ENCODE results near the gene HSPB2. TPM values are rescaled to one million over a fixed set of nuclear protein-coding genes. Genes with fewer than 3 reads are reported as not detected.
A peak's percentile ranks its signal among the peaks of the same experiment; 100 is the strongest.

The HSPB2 gene
- total RNA-seq, 2 experiments from 2014 or later, result not detected

DNA sequence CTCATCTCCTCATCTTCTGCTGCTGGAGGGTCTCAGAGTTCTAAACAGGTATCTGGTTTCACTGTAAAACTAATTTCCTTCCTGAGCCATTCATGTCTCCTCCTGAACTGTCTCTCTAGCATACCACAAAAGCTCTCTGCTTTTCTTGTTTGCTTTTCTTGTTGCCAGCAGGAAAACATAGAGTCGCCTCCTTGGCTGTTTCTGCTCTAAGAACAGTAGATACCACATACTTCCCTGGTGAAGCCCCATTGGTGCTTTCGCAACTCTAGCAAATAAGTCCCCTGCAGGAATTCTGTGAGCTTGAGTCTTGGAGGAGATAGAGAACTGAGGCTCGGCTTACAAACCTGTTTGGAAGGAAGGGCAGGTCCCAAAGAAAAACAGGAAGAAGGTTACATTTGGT is 31.6 kb downstream of the HSPB2 start:
- DNase-seq, result no peak
- Mint-ChIP-seq H3K36me3 (ENCODE audit: low read depth) (peaks cover 1% of the 10 kb centered on the region), H3K4me3 (no peak overlapping the region), H3K9me3 (no peaks in the 10 kb centered on the region), H3K27me3 (ENCODE audit: low read depth) (no peaks in the 10 kb centered on the region), H3K4me1 (ENCODE audit: low read depth) (peaks cover 20% of the 10 kb centered on the region), H3K27ac (peak overlapping the region; percentile 72)
- intact Hi-C loops (cut with micrococcal nuclease), result loop anchor here (1.0 to 2.0 kb wide), 2 partner anchors 12 to 17 kb away; no protein-coding TSS in a partner anchor
- CTCF ChIA-PET, result interaction anchor here (1.5 to 9.2 kb wide), 3 partner anchors 9 to 37 kb away, joined by 5 to 53 read pairs (median 8); no protein-coding TSS in a partner anchor

DNA sequence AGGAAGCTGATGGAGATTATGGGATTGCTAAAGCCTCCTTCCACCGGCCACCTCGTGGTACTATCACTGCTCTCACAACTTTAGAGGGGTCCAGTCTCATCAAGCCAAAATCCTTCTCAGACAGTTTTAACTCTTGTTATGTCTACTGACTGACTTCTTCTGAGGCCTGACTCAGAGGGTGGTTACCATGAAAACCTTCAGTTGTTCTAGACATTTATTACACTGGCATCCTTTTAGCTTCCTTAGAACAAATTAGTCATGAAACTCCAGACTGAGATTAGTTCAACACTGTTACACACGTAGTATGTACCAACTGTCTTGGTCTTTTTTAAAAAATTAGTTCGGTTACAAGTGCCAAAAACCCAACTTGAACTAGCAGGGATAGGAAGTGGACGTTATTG is 32.1 kb downstream of the HSPB2 start:
- H3K4me3 Mint-ChIP-seq, result no peak overlapping the region
- no peaks in the 10 kb centered on the region for H3K9me3 Mint-ChIP-seq
- peak overlapping the region; percentile 82 for H3K27ac Mint-ChIP-seq
- H3K27me3 Mint-ChIP-seq (ENCODE audit: low read depth), result no peaks in the 10 kb centered on the region
- CTCF ChIA-PET, result interaction anchor here (1.5 to 9.2 kb wide), 3 partner anchors 9 to 37 kb away, joined by 5 to 53 read pairs (median 8); no protein-coding TSS in a partner anchor
- H3K36me3 Mint-ChIP-seq (ENCODE audit: low read depth), result peaks cover 1% of the 10 kb centered on the region
- DNase-seq, result no peak
- intact Hi-C loops (cut with micrococcal nuclease), result loop anchor here (1.0 to 2.0 kb wide), 2 partner anchors 12 to 18 kb away; no protein-coding TSS in a partner anchor
- peaks cover 22% of the 10 kb centered on the region for H3K4me1 Mint-ChIP-seq (ENCODE audit: low read depth)

DNA sequence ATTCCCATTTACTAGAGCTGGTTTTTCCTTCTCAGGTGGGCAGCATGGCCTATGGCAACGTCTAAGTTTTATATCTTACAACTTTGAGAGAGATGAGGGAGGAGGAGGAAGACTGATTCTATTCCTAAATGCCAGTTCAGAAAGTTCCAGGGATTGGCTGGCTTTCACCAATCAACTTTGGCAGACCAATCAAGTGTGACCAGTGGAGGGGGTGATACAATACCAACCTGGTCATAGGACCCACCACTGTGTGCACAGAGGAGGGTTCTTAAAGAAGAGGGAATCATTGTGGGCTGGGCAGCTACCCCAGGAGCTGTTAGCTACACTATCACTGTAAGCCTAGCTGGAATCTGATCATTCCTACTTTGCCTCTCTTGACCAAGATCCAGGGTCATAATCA is 32.7 kb downstream of the HSPB2 start:
- Mint-ChIP-seq H3K4me3 (no peak overlapping the region), H3K9me3 (no peaks in the 10 kb centered on the region), H3K4me1 (ENCODE audit: low read depth) (peaks cover 25% of the 10 kb centered on the region), H3K27me3 (ENCODE audit: low read depth) (no peaks in the 10 kb centered on the region), H3K36me3 (ENCODE audit: low read depth) (peaks cover 1% of the 10 kb centered on the region), H3K27ac (peak overlapping the region; percentile 82)
- DNase-seq, result no peak
- CTCF ChIA-PET, result interaction anchor here (0.6 to 9.2 kb wide), 4 partner anchors 14 to 526 kb away, joined by 3 to 53 read pairs (median 6); no protein-coding TSS in a partner anchor
- intact Hi-C loops (cut with micrococcal nuclease), result loop anchor here (2.0 kb wide), 1 partner anchor 18 kb away; no protein-coding TSS in a partner anchor

DNA sequence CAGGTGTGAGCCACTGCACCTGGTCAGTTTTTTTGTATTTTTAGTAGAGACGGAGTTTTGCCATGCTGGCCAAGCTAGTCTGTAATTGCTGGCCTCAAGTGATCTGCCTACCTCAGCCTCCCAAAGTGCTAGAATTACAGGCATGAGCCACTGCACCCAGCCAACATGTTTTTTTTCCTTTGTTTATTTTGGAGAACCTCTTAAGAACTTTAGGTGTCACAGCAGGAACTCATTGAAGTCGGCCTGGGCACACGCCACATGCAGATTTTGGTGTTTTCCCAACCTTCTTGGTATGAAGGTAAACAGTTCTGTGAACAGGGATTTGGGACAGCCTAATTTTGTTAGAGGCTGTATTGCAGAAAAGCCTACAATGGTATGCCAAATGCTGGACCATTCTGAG is 34.0 kb downstream of the HSPB2 start:
- no peaks in the 10 kb centered on the region for H3K27me3 Mint-ChIP-seq (ENCODE audit: low read depth)
- CTCF ChIA-PET, result interaction anchor here (1.0 to 9.2 kb wide), 3 partner anchors 15 to 36 kb away, joined by 4 to 53 read pairs (median 7); no protein-coding TSS in a partner anchor
- no peak for DNase-seq
- H3K4me3 Mint-ChIP-seq, result no peak overlapping the region
- H3K9me3 Mint-ChIP-seq, result no peaks in the 10 kb centered on the region
- intact Hi-C loops (cut with micrococcal nuclease), result no loop called here
- peaks cover 1% of the 10 kb centered on the region for H3K36me3 Mint-ChIP-seq (ENCODE audit: low read depth)
- peaks cover 25% of the 10 kb centered on the region for H3K4me1 Mint-ChIP-seq (ENCODE audit: low read depth)
- no peak overlapping the region for H3K27ac Mint-ChIP-seq

DNA sequence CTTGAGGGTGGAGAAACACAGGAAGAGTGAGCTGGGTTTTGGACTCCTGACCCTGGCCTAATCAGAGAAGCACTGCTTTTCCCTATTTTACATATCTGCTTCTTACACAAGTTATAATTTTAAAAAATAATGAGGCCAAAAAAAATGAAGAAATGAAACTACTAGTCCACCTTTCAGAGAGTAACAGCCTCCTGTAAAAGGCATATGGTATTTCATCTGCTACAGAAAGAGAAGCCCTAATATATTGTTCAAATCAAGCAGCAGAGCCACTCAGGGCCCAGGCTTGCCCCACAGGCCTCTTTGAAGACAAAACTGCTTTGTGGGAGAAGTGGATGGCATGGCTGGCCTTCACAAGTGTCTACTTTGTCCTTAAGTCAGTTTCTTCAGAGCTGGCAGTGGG is 34.6 kb downstream of the HSPB2 start:
- H3K27me3 Mint-ChIP-seq (ENCODE audit: low read depth), result no peaks in the 10 kb centered on the region
- no peak overlapping the region for H3K4me3 Mint-ChIP-seq
- H3K36me3 Mint-ChIP-seq (ENCODE audit: low read depth), result peaks cover 1% of the 10 kb centered on the region
- no peak for DNase-seq
- H3K27ac Mint-ChIP-seq, result no peak overlapping the region
- peaks cover 25% of the 10 kb centered on the region for H3K4me1 Mint-ChIP-seq (ENCODE audit: low read depth)
- H3K9me3 Mint-ChIP-seq, result no peaks in the 10 kb centered on the region
- CTCF ChIA-PET, result interaction anchor here (1.0 to 2.4 kb wide), 2 partner anchors 16 to 35 kb away, joined by 4 to 7 read pairs; no protein-coding TSS in a partner anchor
- intact Hi-C loops (cut with micrococcal nuclease), result no loop called here

DNA sequence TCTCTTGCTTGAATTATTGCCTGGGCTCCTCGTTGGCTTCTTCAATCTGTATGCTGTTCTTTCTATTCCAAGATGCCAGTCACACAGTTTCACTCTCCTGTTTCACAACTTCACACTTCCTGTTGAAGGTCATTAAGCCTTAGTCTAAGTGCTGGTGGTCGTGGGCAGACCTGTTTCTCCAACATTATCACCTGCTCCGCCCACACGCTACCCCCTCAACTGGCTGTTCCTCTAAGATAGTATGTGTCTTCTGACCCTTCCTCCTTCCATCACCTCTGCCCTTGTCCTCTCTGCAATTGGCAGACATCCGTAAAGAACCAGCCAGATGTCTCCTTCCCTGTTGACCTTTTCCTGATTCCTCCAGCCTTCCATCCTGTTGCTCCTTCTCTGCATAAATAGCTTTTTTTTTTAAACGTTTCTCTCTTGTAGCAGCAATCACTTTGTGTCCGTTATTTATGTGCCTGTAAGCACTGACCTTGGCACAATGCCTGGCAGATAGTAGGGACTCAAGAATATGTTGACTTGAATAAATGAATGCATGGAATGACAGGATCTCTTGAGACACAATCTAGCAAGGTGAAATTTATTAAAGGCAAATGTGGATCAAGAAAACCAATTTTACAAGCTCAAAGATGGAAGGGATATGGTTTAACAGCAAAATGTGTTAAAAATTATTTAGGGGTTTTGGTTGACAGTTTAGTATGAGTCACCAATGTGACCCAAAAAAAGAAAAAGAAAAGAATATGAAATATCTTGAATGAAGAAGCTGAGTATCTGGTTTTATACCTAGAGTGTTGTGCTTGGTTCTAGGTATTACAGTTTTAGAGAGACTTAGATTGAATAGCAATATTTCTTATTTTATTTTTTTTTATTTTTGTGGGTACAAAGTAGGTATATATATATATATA is 37.2 kb downstream of the HSPB2 start:
- H3K27ac Mint-ChIP-seq, result no peak overlapping the region
- H3K36me3 Mint-ChIP-seq (ENCODE audit: low read depth), result peaks cover 1% of the 10 kb centered on the region
- no peaks in the 10 kb centered on the region for H3K27me3 Mint-ChIP-seq (ENCODE audit: low read depth)
- DNase-seq, result no peak
- H3K9me3 Mint-ChIP-seq, result no peaks in the 10 kb centered on the region
- CTCF ChIA-PET, result interaction anchor here (1.1 kb wide), 1 partner anchor 18 kb away, joined by 6 read pairs; no protein-coding TSS in a partner anchor
- peaks cover 15% of the 10 kb centered on the region for H3K4me1 Mint-ChIP-seq (ENCODE audit: low read depth)
- H3K4me3 Mint-ChIP-seq, result no peak overlapping the region
- intact Hi-C loops (cut with micrococcal nuclease), result no loop called here

DNA sequence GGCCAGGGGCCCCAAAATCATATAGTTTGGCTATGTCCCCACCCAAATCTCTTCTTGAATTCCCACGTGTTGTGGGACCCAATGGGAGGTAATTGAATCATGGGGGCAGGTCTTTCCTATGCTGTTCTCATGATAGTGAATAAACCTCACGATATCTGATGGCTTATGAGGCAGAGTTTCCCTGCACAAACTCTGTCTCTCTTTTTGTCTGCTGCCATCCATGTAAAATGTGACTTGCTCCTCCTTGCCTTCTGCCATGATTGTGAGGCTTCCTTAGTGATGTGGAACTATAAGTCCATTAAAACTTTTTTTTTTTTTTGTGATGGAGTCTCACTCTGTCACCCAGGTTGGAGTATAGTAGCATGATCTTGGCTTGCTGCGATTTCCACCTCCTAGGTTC is 39.0 kb downstream of the HSPB2 start:
- CTCF ChIA-PET, result no interaction called here
- Mint-ChIP-seq H3K4me1 (ENCODE audit: low read depth) (peaks cover 10% of the 10 kb centered on the region), H3K27ac (no peak overlapping the region), H3K27me3 (ENCODE audit: low read depth) (no peaks in the 10 kb centered on the region), H3K4me3 (no peak overlapping the region), H3K36me3 (ENCODE audit: low read depth) (no peaks in the 10 kb centered on the region), H3K9me3 (no peaks in the 10 kb centered on the region)
- DNase-seq, result no peak
- intact Hi-C loops (cut with micrococcal nuclease), result no loop called here

DNA sequence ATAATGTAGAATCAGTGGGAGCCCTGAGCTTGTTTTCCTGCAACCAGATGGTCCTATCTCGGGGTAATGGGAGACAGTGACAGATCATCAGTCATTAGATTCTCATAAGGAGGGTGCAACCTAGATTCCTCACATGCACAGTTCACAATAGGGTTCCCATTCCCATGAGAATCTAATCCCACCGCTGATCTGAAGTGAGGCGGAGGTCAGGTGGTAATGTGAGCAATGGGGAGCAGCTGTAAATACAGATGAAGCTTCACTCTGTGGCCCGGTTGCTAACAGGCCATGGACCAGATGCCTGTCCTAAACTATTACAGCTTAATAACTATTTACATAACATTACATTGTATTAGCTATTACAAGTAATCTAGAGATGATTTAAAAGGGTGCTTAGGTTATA is 41.6 kb downstream of the HSPB2 start:
- H3K4me3 Mint-ChIP-seq, result no peak overlapping the region
- no peak overlapping the region for H3K27ac Mint-ChIP-seq
- CTCF ChIA-PET, result no interaction called here
- intact Hi-C loops (cut with micrococcal nuclease), result no loop called here
- H3K27me3 Mint-ChIP-seq (ENCODE audit: low read depth), result no peaks in the 10 kb centered on the region
- DNase-seq, result no peak
- H3K9me3 Mint-ChIP-seq, result no peaks in the 10 kb centered on the region
- H3K4me1 Mint-ChIP-seq (ENCODE audit: low read depth), result peaks cover 8% of the 10 kb centered on the region
- H3K36me3 Mint-ChIP-seq (ENCODE audit: low read depth), result peaks cover 2% of the 10 kb centered on the region

DNA sequence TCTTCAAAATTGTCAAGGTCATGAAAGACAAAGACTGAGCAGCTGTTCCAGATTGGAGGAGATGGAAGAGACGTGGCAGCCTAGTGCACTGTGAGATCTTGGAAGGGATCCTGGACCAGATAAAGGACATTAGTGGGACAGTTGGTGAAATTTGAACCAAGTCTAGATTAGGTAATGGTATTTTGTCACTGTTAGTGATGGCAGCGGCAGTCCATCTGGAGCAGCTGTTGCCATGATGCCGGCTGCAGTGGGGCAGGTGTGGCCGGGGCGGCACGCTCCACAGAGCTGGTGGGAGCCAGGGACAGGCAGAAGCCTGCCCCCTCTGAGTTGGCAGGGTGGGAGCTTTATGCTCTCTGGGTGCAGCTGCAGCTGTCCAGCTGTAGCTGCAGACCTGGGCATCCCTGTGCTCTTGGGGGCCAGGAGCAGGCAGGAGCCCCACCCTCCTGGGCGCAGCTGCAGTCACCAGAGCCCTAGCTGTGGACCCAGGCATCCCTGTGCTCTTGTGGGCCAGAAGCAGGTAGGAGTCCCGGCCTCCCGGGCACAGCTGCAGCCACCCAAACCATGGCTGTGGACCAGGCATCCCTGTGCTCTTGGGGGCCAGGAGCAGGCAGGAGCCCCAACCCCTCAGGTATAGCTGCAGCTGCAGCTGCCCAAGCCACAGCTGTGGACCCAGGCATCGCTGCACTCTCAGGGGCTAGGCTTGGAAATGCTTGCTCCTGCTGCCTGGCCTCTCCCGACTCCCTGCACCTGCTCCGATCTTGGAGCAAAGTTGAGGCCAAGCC is 45.3 kb downstream of the HSPB2 start:
- intact Hi-C loops (cut with micrococcal nuclease), result no loop called here

DNA sequence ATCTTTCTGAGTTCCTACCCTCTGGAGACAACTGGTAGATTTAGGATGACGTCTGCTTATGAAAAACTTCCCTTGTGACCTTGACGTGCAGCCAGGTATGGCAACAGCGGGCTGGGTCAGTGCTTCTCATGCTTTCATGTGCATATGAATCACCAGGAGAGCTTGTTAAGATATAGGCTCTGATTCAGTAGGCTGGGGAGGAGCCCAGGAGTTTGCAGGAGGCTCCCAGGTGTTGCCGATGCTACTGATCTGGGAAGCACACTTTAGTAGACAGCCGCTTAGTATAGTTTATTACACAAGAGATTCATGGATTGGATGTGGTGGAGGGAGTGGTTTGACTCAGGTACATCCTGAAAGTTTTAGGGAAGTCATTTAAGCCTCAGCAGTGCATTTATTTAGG is 48.4 kb downstream of the HSPB2 start:
- CTCF ChIA-PET, result interaction anchor here (0.6 to 2.5 kb wide), 3 partner anchors 20 to 108 kb away, joined by 4 to 10 read pairs (median 8); no protein-coding TSS in a partner anchor
- H3K4me3 Mint-ChIP-seq, result no peak overlapping the region

More for the DNA sequence above, 45.3 kb downstream of the HSPB2 start:
- Mint-ChIP-seq H3K9me3 (no peaks in the 10 kb centered on the region), H3K4me3 (no peak overlapping the region), H3K27me3 (ENCODE audit: low read depth) (no peaks in the 10 kb centered on the region), H3K4me1 (ENCODE audit: low read depth) (no peaks in the 10 kb centered on the region), H3K36me3 (ENCODE audit: low read depth) (peaks cover 2% of the 10 kb centered on the region), H3K27ac (no peak overlapping the region)
- CTCF ChIA-PET, result interaction anchor here (0.8 kb wide), 1 partner anchor 26 kb away, joined by 3 read pairs; no protein-coding TSS in a partner anchor
- DNase-seq, result no peak

DNA sequence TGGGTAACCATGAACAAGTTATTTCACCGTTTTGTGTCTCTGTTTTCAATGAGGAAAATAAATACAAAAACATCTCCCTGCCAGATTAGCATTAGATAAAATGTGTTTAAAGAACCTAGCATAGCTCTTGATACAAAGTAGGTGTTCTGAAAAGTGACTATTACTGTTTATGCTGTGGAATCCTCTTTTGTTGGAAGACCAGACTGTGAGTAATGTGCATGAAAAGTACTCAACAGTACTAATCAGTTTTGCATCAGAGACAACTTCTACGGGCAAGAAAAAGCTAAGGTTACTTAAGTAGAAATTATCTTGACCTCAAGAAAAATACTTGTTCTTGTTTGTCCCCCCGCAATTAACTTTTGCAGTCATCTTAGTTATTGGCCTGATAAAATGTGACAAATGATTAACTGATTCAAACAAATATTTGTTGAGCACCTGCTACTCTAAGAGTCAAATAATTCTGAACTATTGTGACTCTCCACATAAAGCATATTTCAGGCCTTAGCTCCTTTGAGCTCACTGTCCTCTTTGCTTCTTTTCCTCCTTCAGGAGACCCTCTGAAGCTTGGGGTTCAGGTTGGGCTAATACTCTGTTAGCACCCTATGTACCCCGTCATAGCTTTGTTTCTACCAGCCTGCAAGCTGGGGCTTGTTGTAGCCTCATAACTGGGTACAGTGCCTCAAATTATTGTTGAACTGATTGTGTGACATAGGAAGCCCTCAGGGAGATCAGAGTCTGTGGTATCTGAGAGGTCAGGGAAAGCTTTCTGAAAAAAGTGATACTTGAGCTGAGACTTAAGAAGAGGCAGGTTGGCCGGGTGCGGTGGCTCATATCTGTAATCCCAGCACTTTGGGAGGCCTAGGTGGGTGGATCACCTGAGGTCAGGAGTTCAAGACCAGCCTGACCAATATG is 49.1 kb downstream of the HSPB2 start:
- CTCF ChIA-PET, result interaction anchor here (2.0 kb wide), 1 partner anchor 20 kb away, joined by 8 read pairs; no protein-coding TSS in a partner anchor

More for the DNA sequence above, 48.4 kb downstream of the HSPB2 start:
- Mint-ChIP-seq H3K9me3 (no peaks in the 10 kb centered on the region), H3K36me3 (ENCODE audit: low read depth) (peaks cover 2% of the 10 kb centered on the region), H3K27me3 (ENCODE audit: low read depth) (no peaks in the 10 kb centered on the region), H3K27ac (no peak overlapping the region), H3K4me1 (ENCODE audit: low read depth) (no peaks in the 10 kb centered on the region)
- intact Hi-C loops (cut with micrococcal nuclease), result no loop called here
- DNase-seq, result no peak

More for the DNA sequence above, 49.1 kb downstream of the HSPB2 start:
- Mint-ChIP-seq H3K4me1 (ENCODE audit: low read depth) (no peaks in the 10 kb centered on the region), H3K9me3 (no peaks in the 10 kb centered on the region), H3K27me3 (ENCODE audit: low read depth) (no peaks in the 10 kb centered on the region), H3K27ac (no peak overlapping the region), H3K4me3 (no peak overlapping the region), H3K36me3 (ENCODE audit: low read depth) (peaks cover 2% of the 10 kb centered on the region)
- DNase-seq, result no peak
- intact Hi-C loops (cut with micrococcal nuclease), result no loop called here

Data from activated naive CD4-positive, alpha-beta T cell treated with anti-CD3 and anti-CD28 coated beads for 36 hours (primary cell).